Keratinocyte (primary cell): Measurements from ENCODE around the gene EZH1. TPM values are rescaled to one million over a fixed set of nuclear protein-coding genes. Genes with fewer than 3 reads are reported as not detected.

Experiments used
- DNase-seq: peaks from one replicate; pipeline ENCODE4 v3.0.0-alpha.2; 2011; ENCODE audit warnings: low read depth, missing footprints, low spot score
- FAIRE-seq: peaks from 2 replicates; lab custom pipeline; 2011; peaks lifted over from hg19 to GRCh38; lab: Jason Lieb, UNC
- H2AFZ ChIP-seq: 2 replicates; pipeline ENCODE4 v1.6.0; 2012; ENCODE audit warnings: low read length, control low read depth, inconsistent platforms; ENCODE audit not compliant: control insufficient read depth
- H3K27ac ChIP-seq: 2 replicates; pipeline ENCODE4 v1.5.1; 2011; ENCODE audit warnings: low read length; ENCODE audit not compliant: control insufficient read depth, insufficient read depth
- H3K27me3 ChIP-seq: 3 replicates; pipeline ENCODE4 v1.6.0; 2011; ENCODE audit warnings: low read length; ENCODE audit not compliant: control insufficient read depth, insufficient read depth; ENCODE audit errors: extremely low read depth
- H3K36me3 ChIP-seq, 2 experiments: 2 replicates in 1 of 2; 3 replicates in 1 of 2; pipeline ENCODE4 v1.5.1; 2011; ENCODE audit warnings: low read length in 2 of 2, mild to moderate bottlenecking in 1 of 2; ENCODE audit not compliant: control insufficient read depth in 2 of 2, insufficient read depth in 2 of 2; ENCODE audit errors: extremely low read depth in 1 of 2
- H3K4me1 ChIP-seq: 3 replicates; pipeline ENCODE4 v1.5.1; 2011; ENCODE audit warnings: low read length; ENCODE audit not compliant: control insufficient read depth, insufficient read depth; ENCODE audit errors: extremely low read depth
- H3K4me2 ChIP-seq: 3 replicates; pipeline ENCODE4 v1.6.0; 2011; ENCODE audit warnings: low read depth, low read length; ENCODE audit not compliant: control insufficient read depth, insufficient read depth; ENCODE audit errors: extremely low read depth
- H3K4me3 ChIP-seq, 3 experiments: fragments of 200-600 bp in 1 of 3; sonication (generic) in 1 of 3; 2 replicates in 2 of 3; 3 replicates in 1 of 3; pipeline ENCODE4 v1.5.1; 2011 to 2016; ENCODE audit warnings: low read length in 3 of 3, mild to moderate bottlenecking in 3 of 3, control low read depth in 2 of 3, inconsistent platforms in 1 of 3, low read depth in 1 of 3, mixed read lengths in 1 of 3, mixed run types in 1 of 3, moderate library complexity in 1 of 3; ENCODE audit not compliant: control insufficient read depth in 2 of 3, insufficient read depth in 2 of 3; ENCODE audit errors: extremely low read depth in 1 of 3
- H3K79me2 ChIP-seq: 2 replicates; pipeline ENCODE4 v1.6.0; 2012; ENCODE audit warnings: low read length; ENCODE audit not compliant: control insufficient read depth, insufficient read depth
- H3K9ac ChIP-seq: 3 replicates; pipeline ENCODE4 v1.6.0; 2011; ENCODE audit warnings: low read length; ENCODE audit not compliant: control insufficient read depth, insufficient read depth; ENCODE audit errors: extremely low read depth
- H3K9me1 ChIP-seq: 3 replicates; pipeline ENCODE4 v1.6.0; 2011; ENCODE audit warnings: low read length; ENCODE audit not compliant: control insufficient read depth, insufficient read depth; ENCODE audit errors: extremely low read depth
- H3K9me3 ChIP-seq: 2 replicates; pipeline ENCODE4 v1.5.1; 2012; ENCODE audit warnings: low read depth, low read length; ENCODE audit not compliant: control insufficient read depth
- H4K20me1 ChIP-seq: 3 replicates; pipeline ENCODE4 v1.6.0; 2011; ENCODE audit warnings: low read length; ENCODE audit not compliant: control insufficient read depth, insufficient read depth; ENCODE audit errors: extremely low read depth
- EZH2 ChIP-seq: IDR thresholded peaks from one replicate; pipeline ENCODE4 v1.6.1; 2012; ENCODE audit warnings: inconsistent platforms, mild to moderate bottlenecking, low read length, moderate library complexity
- dilution Hi-C: fragments of 300-500 bp; cut with MboI; formaldehyde crosslinking; loops from one replicate; pipeline ENCODE4 v1.7.0; 2020; ENCODE audit warnings: low sequenced_read_pairs; ENCODE audit not compliant: extremely low pct_ligation_motif_present
- polyA plus RNA-seq, 5 experiments: library from polyadenylated mRNA; depleted of rRNA in 3 of 5; stranded (reverse) in 3 of 5; stranded (forward) in 1 of 5; unstranded in 1 of 5; fragments of >200 nt; gene quantifications; 1 replicate in 1 of 5; 2 replicates in 3 of 5; 3 replicates in 1 of 5; pipeline versions ENCODE4 v1.2.1 to v1.2.3, GENCODE V29; 2011 to 2012; ENCODE audit warnings: missing spikeins in 2 of 5, low read depth in 1 of 5, low replicate concordance in 1 of 5
- TF ChIP-seq, protein P1 (sequence below), 3 experiments: IDR thresholded peaks in 1 of 3; conservative IDR thresholded peaks in 1 of 3; optimal IDR thresholded peaks in 1 of 3; 2 replicates in 2 of 3; 3 replicates in 1 of 3; pipeline versions ENCODE3 to v1.5.1; 2011; ENCODE audit warnings: low read length in 3 of 3, mild to moderate bottlenecking in 3 of 3, moderate library complexity in 2 of 3, control low read depth in 1 of 3, inconsistent platforms in 1 of 3; ENCODE audit not compliant: insufficient read depth in 2 of 3; ENCODE audit errors: extremely low read depth in 1 of 3

EZH1 gene
- polyA plus RNA-seq, 1 donor (not counting 4 experiments of a cell fraction or from before 2014, with no cell fraction given): 18.3 TPM

GRCh38 chr17:42779304-42779935 is 34.6 kb upstream of the EZH1 start:
- Histone ChIP-seq H3K4me1 (peaks cover 20% of the 10 kb centered on the region), H3K27me3 (peaks cover 18% of the 10 kb centered on the region), H3K9me1 (no peaks in the 10 kb centered on the region), H3K9ac (no peak overlapping the region), H3K79me2 (no peaks in the 10 kb centered on the region), H3K4me2 (no peak overlapping the region), H4K20me1 (no peaks in the 10 kb centered on the region), H3K9me3 (no peaks in the 10 kb centered on the region), H2AFZ (no peak overlapping the region), H3K36me3 (peaks cover 23 to 26% of the 10 kb centered on the region in 2 experiments), H3K4me3 (no peak overlapping the region), H3K27ac (no peak overlapping the region)
- TF ChIP-seq EZH2: no peak
- TF ChIP-seq, protein P1, sequence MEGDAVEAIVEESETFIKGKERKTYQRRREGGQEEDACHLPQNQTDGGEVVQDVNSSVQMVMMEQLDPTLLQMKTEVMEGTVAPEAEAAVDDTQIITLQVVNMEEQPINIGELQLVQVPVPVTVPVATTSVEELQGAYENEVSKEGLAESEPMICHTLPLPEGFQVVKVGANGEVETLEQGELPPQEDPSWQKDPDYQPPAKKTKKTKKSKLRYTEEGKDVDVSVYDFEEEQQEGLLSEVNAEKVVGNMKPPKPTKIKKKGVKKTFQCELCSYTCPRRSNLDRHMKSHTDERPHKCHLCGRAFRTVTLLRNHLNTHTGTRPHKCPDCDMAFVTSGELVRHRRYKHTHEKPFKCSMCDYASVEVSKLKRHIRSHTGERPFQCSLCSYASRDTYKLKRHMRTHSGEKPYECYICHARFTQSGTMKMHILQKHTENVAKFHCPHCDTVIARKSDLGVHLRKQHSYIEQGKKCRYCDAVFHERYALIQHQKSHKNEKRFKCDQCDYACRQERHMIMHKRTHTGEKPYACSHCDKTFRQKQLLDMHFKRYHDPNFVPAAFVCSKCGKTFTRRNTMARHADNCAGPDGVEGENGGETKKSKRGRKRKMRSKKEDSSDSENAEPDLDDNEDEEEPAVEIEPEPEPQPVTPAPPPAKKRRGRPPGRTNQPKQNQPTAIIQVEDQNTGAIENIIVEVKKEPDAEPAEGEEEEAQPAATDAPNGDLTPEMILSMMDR (optimal IDR thresholded peaks at IDR 0.05 in 1 of 3, IDR thresholded peaks at IDR 0.05 in 1 of 3, conservative IDR thresholded peaks at IDR 0.05 in 1 of 3; ENCODE audit: extremely low read depth in 1 of 3, insufficient read depth in 2 of 3, low read length in 3 of 3): no peak
- no peak for DNase-seq
- dilution Hi-C loops: no loop called here
- FAIRE-seq: no peak

GRCh38 chr17:42778570-42778969 is 33.7 kb upstream of the EZH1 start:
- H3K27me3 ChIP-seq: peaks cover 12% of the 10 kb centered on the region
- H3K9me1 ChIP-seq: no peaks in the 10 kb centered on the region
- no peak overlapping the region for H3K4me2 ChIP-seq
- no peak overlapping the region for H2AFZ ChIP-seq
- DNase-seq (no peak), FAIRE-seq (no peak)
- peaks cover 4% of the 10 kb centered on the region for H3K79me2 ChIP-seq
- no peak overlapping the region for H3K4me3 ChIP-seq
- TF ChIP-seq EZH2: no peak
- TF ChIP-seq, protein P1 (optimal IDR thresholded peaks at IDR 0.05 in 1 of 3, IDR thresholded peaks at IDR 0.05 in 1 of 3, conservative IDR thresholded peaks at IDR 0.05 in 1 of 3; ENCODE audit: extremely low read depth in 1 of 3, insufficient read depth in 2 of 3, low read length in 3 of 3): no peak
- H3K36me3 ChIP-seq: peaks cover 23 to 28% of the 10 kb centered on the region in 2 experiments
- H3K9ac ChIP-seq: no peak overlapping the region
- H3K9me3 ChIP-seq: no peaks in the 10 kb centered on the region
- dilution Hi-C loops: no loop called here
- no peaks in the 10 kb centered on the region for H4K20me1 ChIP-seq
- no peak overlapping the region for H3K27ac ChIP-seq
- H3K4me1 ChIP-seq: peaks cover 17% of the 10 kb centered on the region
